PC-9 (cell line): ENCODE results near the gene ENPP5.

Experiments
- CTCF ChIP-seq: fragments of 200-600 bp; sonication (generic); conservative IDR thresholded peaks from 2 replicates; pipeline ENCODE4 v1.6.1; 2017; ENCODE audit warnings: mixed run types, antibody characterized with exemption, mild to moderate bottlenecking, moderate library complexity
- EZH2 ChIP-seq: fragments of 200-600 bp; sonication (generic); IDR thresholded peaks from 2 replicates; pipeline ENCODE4 v1.8.0; 2017; ENCODE audit warnings: antibody characterized with exemption, low read depth

- no peak for TF ChIP-seq CTCF
- TF ChIP-seq EZH2, result no peak
These were observed 52.6 kb downstream of the ENPP5 start for GRCh38 chr6:46118157-46118556.
